ENCODE measurements around the gene GNAZ. TPM values are rescaled to one million over a fixed set of nuclear protein-coding genes. Genes with fewer than 3 reads are reported as not detected.

Gene GNAZ
- total RNA-seq, 1 donor from 2014 or later = 1.1 TPM

GRCh38 chr22:23069502-23070357 lies 589 bp upstream of the GNAZ start:
- H3K4me2 ChIP-seq (ENCODE audit: low read length) = peak overlapping the region; percentile 87
- H3K4me1 ChIP-seq (ENCODE audit: insufficient read depth, low read length) = peaks cover 13% of the 10 kb centered on the region
- H3K9me3 Mint-ChIP-seq (ENCODE audit: unreplicated experiment) = peaks cover 5% of the 10 kb centered on the region
- no peaks in the 10 kb centered on the region for H3K9me3 ChIP-seq (ENCODE audit: insufficient read depth, low read depth, low read length)
- peaks cover 4% of the 10 kb centered on the region for H3K4me1 Mint-ChIP-seq (ENCODE audit: low read depth, unreplicated experiment)
- no peak overlapping the region for H3K9ac ChIP-seq (ENCODE audit: low read length)
- H3K36me3 ChIP-seq (ENCODE audit: insufficient read depth, low read length) = no peaks in the 10 kb centered on the region
- H3K27ac Mint-ChIP-seq (ENCODE audit: unreplicated experiment) = no peak overlapping the region
- peak overlapping the region; percentile 67 for H2AFZ ChIP-seq (ENCODE audit: low read depth, low read length)
- DNase-seq (ENCODE audit: low read depth) (peak; percentile 82), FAIRE-seq (no peak)
- H3K27ac ChIP-seq (ENCODE audit: low read depth, low read length) = no peak overlapping the region
- H3K36me3 Mint-ChIP-seq (ENCODE audit: low read depth, unreplicated experiment) = no peaks in the 10 kb centered on the region
- TF ChIP-seq EZH2 (IDR thresholded peaks at IDR 0.05; ENCODE audit: insufficient read depth, low read length) (no peak), CTCF (IDR thresholded peaks at IDR 0.05; ENCODE audit: insufficient read depth, low read depth, low read length) (no peak)
- H3K79me2 ChIP-seq (ENCODE audit: insufficient read depth, low read length) = no peaks in the 10 kb centered on the region
- peaks cover 18% of the 10 kb centered on the region for H4K20me1 ChIP-seq (ENCODE audit: insufficient read depth, low read length)
- peaks cover 77% of the 10 kb centered on the region for H3K27me3 Mint-ChIP-seq (ENCODE audit: low read depth, unreplicated experiment)
- peaks cover 4% of the 10 kb centered on the region for H3K27me3 ChIP-seq (ENCODE audit: insufficient read depth, low read length)
- H3K4me3 ChIP-seq (ENCODE audit: insufficient read depth, low read depth, low read length) = peak overlapping the region; percentile 58
- peak overlapping the region; percentile 86 for H3K4me3 Mint-ChIP-seq (ENCODE audit: unreplicated experiment)

DNA sequence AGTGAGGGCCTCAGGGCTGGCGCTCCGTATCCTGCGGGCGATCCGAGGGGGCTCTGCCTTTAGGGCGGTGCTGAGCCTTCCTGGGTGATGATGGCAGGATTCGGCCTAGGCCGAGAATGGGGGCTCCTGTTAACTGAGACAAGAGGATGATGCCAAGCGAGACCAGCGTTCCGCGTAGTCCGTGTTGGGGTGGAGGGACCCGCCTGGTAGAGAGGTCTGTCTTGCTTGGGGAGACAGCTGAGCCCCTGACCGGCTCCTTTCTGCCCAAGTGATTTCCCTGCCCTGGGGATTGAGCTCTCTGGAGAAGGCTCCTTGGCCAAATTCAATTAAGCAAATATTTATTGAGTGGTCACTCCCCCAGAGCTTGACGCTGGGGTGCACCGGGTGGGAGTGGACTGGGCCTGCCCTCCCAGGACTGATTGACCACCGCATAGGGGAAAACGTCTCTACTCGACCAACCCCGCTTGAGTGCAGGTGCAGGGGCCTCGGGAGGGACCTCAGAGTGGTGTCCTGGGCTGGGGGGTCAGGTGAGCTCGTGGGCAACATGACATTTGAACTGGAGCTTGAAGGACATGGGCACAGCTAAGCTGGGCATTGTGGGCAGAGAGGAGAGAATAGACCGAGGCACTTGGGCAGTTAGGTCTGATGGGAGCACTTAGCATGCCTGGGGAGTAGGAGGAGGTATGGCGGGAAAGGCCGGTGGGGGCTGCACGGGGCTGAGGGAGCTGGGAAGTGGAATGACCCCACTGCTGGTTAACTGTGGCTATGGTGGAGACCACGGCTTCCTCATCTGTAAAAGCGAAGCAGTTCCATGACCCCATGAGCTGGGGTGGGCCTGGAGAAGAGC lies 1.1 kb downstream of the GNAZ start:
- Histone ChIP-seq H3K4me2 (ENCODE audit: low read length) (peak overlapping the region; percentile 82), H4K20me1 (ENCODE audit: insufficient read depth, low read length) (peaks cover 19% of the 10 kb centered on the region), H2AFZ (ENCODE audit: low read depth, low read length) (peak overlapping the region; percentile 66), H3K9me3 (ENCODE audit: insufficient read depth, low read depth, low read length) (no peaks in the 10 kb centered on the region), H3K36me3 (ENCODE audit: insufficient read depth, low read length) (no peaks in the 10 kb centered on the region), H3K27me3 (ENCODE audit: insufficient read depth, low read length) (peaks cover 2% of the 10 kb centered on the region), H3K4me1 (ENCODE audit: insufficient read depth, low read length) (peaks cover 13% of the 10 kb centered on the region), H3K79me2 (ENCODE audit: insufficient read depth, low read length) (no peaks in the 10 kb centered on the region), H3K4me3 (ENCODE audit: insufficient read depth, low read depth, low read length) (peak overlapping the region; percentile 51), H3K9ac (ENCODE audit: low read length) (peak overlapping the region; percentile 68), H3K27ac (ENCODE audit: low read depth, low read length) (no peak overlapping the region)
- no peak overlapping the region for H3K27ac Mint-ChIP-seq (ENCODE audit: unreplicated experiment)
- H3K9me3 Mint-ChIP-seq (ENCODE audit: unreplicated experiment) = peaks cover 5% of the 10 kb centered on the region
- TF ChIP-seq CTCF (IDR thresholded peaks at IDR 0.05; ENCODE audit: insufficient read depth, low read depth, low read length) (no peak), EZH2 (IDR thresholded peaks at IDR 0.05; ENCODE audit: insufficient read depth, low read length) (no peak)
- no peak for DNase-seq (ENCODE audit: low read depth)
- FAIRE-seq = no peak
- no peaks in the 10 kb centered on the region for H3K36me3 Mint-ChIP-seq (ENCODE audit: low read depth, unreplicated experiment)
- peak overlapping the region; percentile 74 for H3K4me3 Mint-ChIP-seq (ENCODE audit: unreplicated experiment)
- H3K4me1 Mint-ChIP-seq (ENCODE audit: low read depth, unreplicated experiment) = peaks cover 6% of the 10 kb centered on the region
- peaks cover 66% of the 10 kb centered on the region for H3K27me3 Mint-ChIP-seq (ENCODE audit: low read depth, unreplicated experiment)

Measured in astrocyte (in vitro differentiated cells and primary cell).